Gastrocnemius medialis (tissue), 4 donors: ENCODE data around the gene DIP2C. TPM values are rescaled to one million over a fixed set of nuclear protein-coding genes. Genes with fewer than 3 reads are reported as not detected.

ENCODE experiments used
- ATAC-seq, 2 donors: fragments of 150-250 bp; one replicate each; pipeline ENCODE4 v1.9.1; 2016
- DNase-seq, 2 donors: peaks; one replicate each; pipeline ENCODE4 v3.0.0-alpha.2; 2019
- H3K27ac ChIP-seq, 4 donors: fragments of 200-600 bp; sonication (generic); 1 replicate in 1 of 4; 2 replicates in 3 of 4; pipeline ENCODE4 v1.5.1; 2016 to 2018; ENCODE audit warnings: mild to moderate bottlenecking in 2 of 4, moderate library complexity in 1 of 4
- H3K27me3 ChIP-seq, 3 donors: fragments of 200-600 bp; sonication (generic) in 2 of 3; 1 replicate in 1 of 3; 2 replicates in 2 of 3; pipeline versions ENCODE4 v1.5.1 to v1.6.0; 2016 to 2019; ENCODE audit warnings: mild to moderate bottlenecking in 1 of 3, moderate library complexity in 1 of 3
- H3K36me3 ChIP-seq, 2 donors: fragments of 200-600 bp; sonication (generic) in 1 of 2; one replicate each; pipeline ENCODE4 v1.5.1; 2017 to 2018
- H3K4me1 ChIP-seq, 2 donors: fragments of 200-600 bp; sonication (generic) in 1 of 2; one replicate each; pipeline ENCODE4 v1.5.1; 2016 to 2017; ENCODE audit warnings: mild to moderate bottlenecking in 2 of 2
- H3K4me3 ChIP-seq, 4 donors: fragments of 200-600 bp; sonication (generic) in 3 of 4; 1 replicate in 1 of 4; 2 replicates in 3 of 4; pipeline ENCODE4 v1.5.1; 2016 to 2019; ENCODE audit warnings: mild to moderate bottlenecking in 2 of 4
- H3K9me3 ChIP-seq, 3 donors: fragments of 200-600 bp; sonication (generic) in 2 of 3; 1 replicate in 1 of 3; 2 replicates in 2 of 3; pipeline ENCODE4 v1.5.1; 2016 to 2019
- POLR2A ChIP-seq, 2 donors: fragments of 450-650 bp; IDR thresholded peaks; one replicate each; pipeline ENCODE4 v1.6.1; 2017; ENCODE audit warnings: antibody characterized with exemption in 2 of 2, mild to moderate bottlenecking in 2 of 2, moderate library complexity in 2 of 2
- in situ Hi-C, 4 donors: fragments of 200-750 bp; cut with MboI; loops; one replicate each; pipeline versions ENCODE4 v1.15.0 to v1.8.0; 2017; ENCODE audit warnings: low sequenced_read_pairs in 4 of 4
- intact Hi-C: fragments of 100-400 bp; cut with DNase I; formaldehyde crosslinking; loops from one replicate; pipeline ENCODE4 v1.15.1; 2023; ENCODE audit warnings: low total_unique reads
- total RNA-seq, 4 donors: library from RNA; depleted of rRNA; stranded (reverse); fragments of >200 nt; gene quantifications; one replicate each; pipeline versions ENCODE4 v1.1.0 to v1.2.3, GENCODE V29; 2016
- TF ChIP-seq, protein P1 (sequence below), 5 experiments: fragments of 450-650 bp in 3 of 5; fragments of 200-600 bp in 2 of 5; sonication (generic) in 2 of 5; IDR thresholded peaks in 4 of 5; conservative IDR thresholded peaks in 1 of 5; 1 replicate in 4 of 5; 2 replicates in 1 of 5; pipeline ENCODE4 v1.5.1; 2016 to 2019; ENCODE audit warnings: antibody characterized with exemption in 5 of 5, mild to moderate bottlenecking in 3 of 5, moderate library complexity in 3 of 5

DIP2C gene
- total RNA-seq, 4 donors from 2014 or later: 19.1 to 60.0 (median 30.2) TPM

DNA sequence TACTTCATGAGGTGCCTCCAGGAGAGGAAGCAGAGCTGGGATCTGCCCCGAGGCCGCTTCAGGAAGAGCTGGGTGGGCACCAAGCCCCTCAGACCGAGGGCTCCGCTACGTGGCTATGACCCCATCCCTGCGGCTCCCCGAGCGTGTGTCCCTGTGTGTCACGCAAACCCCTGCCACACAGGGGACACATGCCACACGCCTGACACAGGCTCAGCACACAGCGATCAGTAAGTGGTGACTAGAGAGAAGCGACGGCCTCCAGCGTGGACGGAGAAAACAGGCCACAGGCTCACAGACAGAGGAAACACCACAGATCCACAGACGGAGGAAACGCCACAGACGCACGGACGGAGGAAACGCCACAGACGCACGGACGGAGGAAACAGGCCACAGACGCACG, 18.5 kb downstream of the DIP2C start:
- in situ Hi-C loops: no loop called here
- H3K27me3 ChIP-seq: no peaks in the 10 kb centered on the region
- intact Hi-C loops: no loop called here
- no peak for ATAC-seq
- H3K36me3 ChIP-seq: no peaks in the 10 kb centered on the region
- no peak overlapping the region for H3K4me3 ChIP-seq
- H3K4me1 ChIP-seq: peaks cover 29 to 35% of the 10 kb centered on the region in 2 donors
- H3K27ac ChIP-seq: no peak overlapping the region
- H3K9me3 ChIP-seq: no peaks in the 10 kb centered on the region
- DNase-seq: no peak
- TF ChIP-seq POLR2A (IDR thresholded peaks at IDR 0.05): no peak
- TF ChIP-seq, protein P1, sequence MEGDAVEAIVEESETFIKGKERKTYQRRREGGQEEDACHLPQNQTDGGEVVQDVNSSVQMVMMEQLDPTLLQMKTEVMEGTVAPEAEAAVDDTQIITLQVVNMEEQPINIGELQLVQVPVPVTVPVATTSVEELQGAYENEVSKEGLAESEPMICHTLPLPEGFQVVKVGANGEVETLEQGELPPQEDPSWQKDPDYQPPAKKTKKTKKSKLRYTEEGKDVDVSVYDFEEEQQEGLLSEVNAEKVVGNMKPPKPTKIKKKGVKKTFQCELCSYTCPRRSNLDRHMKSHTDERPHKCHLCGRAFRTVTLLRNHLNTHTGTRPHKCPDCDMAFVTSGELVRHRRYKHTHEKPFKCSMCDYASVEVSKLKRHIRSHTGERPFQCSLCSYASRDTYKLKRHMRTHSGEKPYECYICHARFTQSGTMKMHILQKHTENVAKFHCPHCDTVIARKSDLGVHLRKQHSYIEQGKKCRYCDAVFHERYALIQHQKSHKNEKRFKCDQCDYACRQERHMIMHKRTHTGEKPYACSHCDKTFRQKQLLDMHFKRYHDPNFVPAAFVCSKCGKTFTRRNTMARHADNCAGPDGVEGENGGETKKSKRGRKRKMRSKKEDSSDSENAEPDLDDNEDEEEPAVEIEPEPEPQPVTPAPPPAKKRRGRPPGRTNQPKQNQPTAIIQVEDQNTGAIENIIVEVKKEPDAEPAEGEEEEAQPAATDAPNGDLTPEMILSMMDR (IDR thresholded peaks at IDR 0.05 in 4 of 5, conservative IDR thresholded peaks at IDR 0.05 in 1 of 5): no peak

DNA sequence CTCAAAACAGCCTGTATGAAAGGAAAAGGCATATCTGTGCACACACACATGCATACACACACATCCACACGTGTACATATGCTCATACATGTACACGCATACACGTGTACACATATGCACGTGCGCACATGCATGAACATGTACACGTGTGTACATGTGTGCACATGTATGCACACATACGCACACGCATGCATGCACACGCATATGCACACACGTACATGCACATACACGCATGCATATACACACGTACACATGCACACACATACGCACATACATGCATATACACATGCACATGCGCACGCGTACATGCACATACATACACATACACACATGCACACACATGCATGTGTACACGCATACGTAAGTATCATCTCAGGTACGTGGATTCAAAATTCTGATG, 19.4 kb downstream of the DIP2C start:
- H3K27ac ChIP-seq: no peak overlapping the region
- H3K4me3 ChIP-seq: no peak overlapping the region
- TF ChIP-seq POLR2A (IDR thresholded peaks at IDR 0.05): no peak
- TF ChIP-seq, protein P1 (IDR thresholded peaks at IDR 0.05 in 4 of 5, conservative IDR thresholded peaks at IDR 0.05 in 1 of 5): no peak
- no peaks in the 10 kb centered on the region for H3K36me3 ChIP-seq
- in situ Hi-C loops (no loop called here), intact Hi-C loops (no loop called here)
- peaks cover 29 to 35% of the 10 kb centered on the region in 2 donors for H3K4me1 ChIP-seq
- no peaks in the 10 kb centered on the region for H3K27me3 ChIP-seq
- DNase-seq: no peak
- no peak for ATAC-seq
- H3K9me3 ChIP-seq: no peaks in the 10 kb centered on the region

DNA sequence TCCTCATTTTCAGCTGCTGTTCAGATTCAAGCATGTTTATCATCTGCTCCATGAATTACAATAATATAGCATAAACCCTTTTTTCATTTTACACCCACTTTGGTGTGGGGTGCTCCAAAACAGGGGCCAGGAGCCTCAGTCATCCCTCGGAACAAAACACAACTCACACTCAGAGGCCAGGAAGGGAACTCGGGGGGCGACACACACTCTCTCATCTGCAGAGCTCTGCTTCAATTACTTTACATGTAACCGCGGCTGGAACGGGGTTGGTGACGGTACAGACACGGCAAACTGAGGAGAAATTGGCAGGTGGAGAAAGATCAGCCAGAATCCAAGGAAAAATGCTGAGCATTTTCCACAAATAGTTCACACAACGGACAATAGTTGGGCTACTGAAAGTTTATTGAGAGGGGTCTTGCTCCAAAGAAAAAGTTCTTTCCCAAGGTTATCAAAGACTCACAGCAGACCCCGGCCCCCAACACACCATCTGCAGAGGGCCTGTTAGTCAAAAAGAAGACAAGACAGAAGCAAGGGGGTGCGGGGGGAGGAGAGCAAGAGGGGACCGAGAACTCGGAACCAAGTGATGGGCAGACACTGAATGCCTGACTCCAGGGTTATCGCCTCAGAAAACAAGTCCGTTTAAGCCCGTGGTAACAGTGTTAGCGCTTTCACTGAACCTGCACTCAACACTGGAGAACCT, 20.5 kb downstream of the DIP2C start:
- ATAC-seq (no peak), DNase-seq (no peak)
- no peaks in the 10 kb centered on the region for H3K27me3 ChIP-seq
- no peak overlapping the region for H3K4me3 ChIP-seq
- no peak overlapping the region for H3K27ac ChIP-seq
- intact Hi-C loops (no loop called here), in situ Hi-C loops (no loop called here)
- no peak for TF ChIP-seq POLR2A (IDR thresholded peaks at IDR 0.05)
- TF ChIP-seq, protein P1 (IDR thresholded peaks at IDR 0.05 in 4 of 5, conservative IDR thresholded peaks at IDR 0.05 in 1 of 5): no peak
- no peaks in the 10 kb centered on the region for H3K9me3 ChIP-seq
- no peaks in the 10 kb centered on the region for H3K36me3 ChIP-seq
- peaks cover 28 to 35% of the 10 kb centered on the region in 2 donors for H3K4me1 ChIP-seq

DNA sequence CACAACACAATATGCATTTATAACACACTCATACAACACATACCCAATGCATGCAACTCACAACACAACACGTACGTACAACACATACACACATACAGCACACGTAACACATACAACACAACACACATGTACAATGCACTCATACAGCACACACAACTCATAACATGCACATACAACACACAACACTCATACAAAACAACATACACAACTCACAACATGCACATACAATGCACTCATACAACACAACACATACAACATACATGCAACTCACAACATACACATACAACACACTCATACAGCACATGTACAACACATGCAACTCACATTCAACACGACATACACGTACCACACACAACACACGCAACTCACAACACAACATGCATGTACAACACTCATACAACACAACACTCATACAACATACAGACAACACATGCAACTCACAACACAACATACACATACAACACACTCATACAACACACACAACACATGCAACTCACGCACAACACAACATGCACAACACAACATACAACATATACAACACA, 21.8 kb downstream of the DIP2C start:
- in situ Hi-C loops: no loop called here

More for the DNA sequence above, 21.8 kb downstream of the DIP2C start:
- ATAC-seq: no peak
- Histone ChIP-seq H3K27ac (no peak overlapping the region), H3K4me3 (no peak overlapping the region), H3K4me1 (peaks cover 24 to 36% of the 10 kb centered on the region in 2 donors), H3K27me3 (no peaks in the 10 kb centered on the region), H3K9me3 (no peaks in the 10 kb centered on the region), H3K36me3 (no peaks in the 10 kb centered on the region)
- intact Hi-C loops: no loop called here
- no peak for DNase-seq
- TF ChIP-seq, protein P1 (IDR thresholded peaks at IDR 0.05 in 4 of 5, conservative IDR thresholded peaks at IDR 0.05 in 1 of 5): no peak
- no peak for TF ChIP-seq POLR2A (IDR thresholded peaks at IDR 0.05)
